K562 (cell line): ENCODE results near the gene SMCHD1. TPM values are rescaled to one million over a fixed set of nuclear protein-coding genes. Genes with fewer than 3 reads are reported as not detected.

Experiments
- ATAC-seq: fragments of 200-7000 bp; cut with Tn5 transposase; 3 replicates; pipeline ENCODE4 v1.9.1; 2020; ENCODE audit warnings: moderate library complexity
- BruUV-seq: library from RNA; stranded (reverse); fragments of 400-500 nt; replicated peaks from 2 replicates; lab custom pipeline; 2021; lab: Mats Ljungman, UMichigan
- CTCF ChIA-PET: fragments of 300-600 bp; formaldehyde crosslinking; extraction: SDS; loops from one replicate; lab custom pipeline; 2021; ENCODE audit warnings: low intra/inter-chr PET ratio; lab: Yijun Ruan, JAX
- POLR2A ChIA-PET: fragments of 300-600, 350-650 bp; sonication (Branson Sonifier 250); formaldehyde crosslinking; extraction: SDS; loops from one replicate; lab custom pipeline; 2021; ENCODE audit warnings: antibody characterized with exemption, inconsistent platforms; lab: Yijun Ruan, JAX
- DNase-seq, 4 experiments: peaks; one replicate each; pipeline versions ENCODE4 v3.0.0 to v3.0.0-alpha.2; 2011 to 2018; ENCODE audit warnings: low spot score in 3 of 4, mixed read lengths in 3 of 4; ENCODE audit errors: extremely low read depth in 1 of 4
- FAIRE-seq: peaks from 2 replicates; lab custom pipeline; 2011; peaks lifted over from hg19 to GRCh38; lab: Jason Lieb, UNC
- H2AFZ ChIP-seq: 2 replicates; pipeline ENCODE4 v1.6.0; 2011; ENCODE audit warnings: low read depth, low read length, control low read depth, inconsistent platforms
- H3K27ac ChIP-seq: fragments of 200-600 bp; 3 replicates; pipeline ENCODE4 v1.8.0; 2011; ENCODE audit warnings: low read depth, mild to moderate bottlenecking, control low read depth, inconsistent platforms, low read length, moderate library complexity, mixed read lengths; ENCODE audit errors: extremely low read depth
- H3K27me3 ChIP-seq, 2 experiments: fragments of 300-600 bp in 1 of 2; 2 replicates in 1 of 2; 3 replicates in 1 of 2; pipeline versions ENCODE4 v1.6.0 to v1.8.0; 2011; ENCODE audit warnings: inconsistent platforms in 2 of 2, low read length in 2 of 2, mild to moderate bottlenecking in 1 of 2, mixed read lengths in 1 of 2, moderate library complexity in 1 of 2; ENCODE audit not compliant: control insufficient read depth in 2 of 2, insufficient read depth in 2 of 2
- H3K36me3 ChIP-seq: fragments of 300-600 bp; 3 replicates; pipeline ENCODE4 v1.8.0; 2011; ENCODE audit warnings: mild to moderate bottlenecking, low read length, inconsistent platforms; ENCODE audit not compliant: control insufficient read depth, insufficient read depth
- H3K4me1 ChIP-seq, 2 experiments: fragments of 200-600 bp in 1 of 2; replicated peaks in 1 of 2; 2 replicates in 1 of 2; 3 replicates in 1 of 2; pipeline versions ENCODE4 v1.5.1 to v1.8.0; 2011; ENCODE audit warnings: inconsistent platforms in 2 of 2, low read length in 2 of 2, mild to moderate bottlenecking in 1 of 2, mixed read lengths in 1 of 2, moderate library complexity in 1 of 2; ENCODE audit not compliant: control insufficient read depth in 2 of 2, insufficient read depth in 2 of 2
- H3K4me2 ChIP-seq: 2 replicates; pipeline ENCODE4 v1.6.1; 2011; ENCODE audit warnings: low read length, control low read depth, inconsistent platforms, mixed read lengths; ENCODE audit not compliant: insufficient read depth
- H3K4me3 ChIP-seq: fragments of 200-600 bp; sonication (generic), shearing (Covaris generic); 2 replicates; pipeline ENCODE4 v1.5.1; 2016; ENCODE audit warnings: control low read depth, inconsistent platforms
- H3K79me2 ChIP-seq: fragments of 200-600 bp; 3 replicates; pipeline ENCODE4 v1.8.0; 2011; ENCODE audit warnings: low read length, inconsistent platforms; ENCODE audit not compliant: control insufficient read depth, insufficient read depth
- H3K9ac ChIP-seq, 2 experiments: 2 replicates each; pipeline versions ENCODE4 v1.6.0 to v1.6.1; 2011; ENCODE audit warnings: low read depth in 2 of 2, low read length in 2 of 2, control low read depth in 1 of 2, inconsistent platforms in 1 of 2, mild to moderate bottlenecking in 1 of 2, mixed read lengths in 1 of 2; ENCODE audit not compliant: insufficient read depth in 1 of 2
- H3K9me1 ChIP-seq: one replicate; pipeline ENCODE4 v1.6.0; 2011; ENCODE audit warnings: inconsistent platforms, mild to moderate bottlenecking, low read length, moderate library complexity; ENCODE audit not compliant: control insufficient read depth, insufficient read depth
- H3K9me3 ChIP-seq: replicated peaks from 2 replicates; pipeline ENCODE4 v1.5.1; 2011; ENCODE audit warnings: low read depth, low read length, inconsistent platforms; ENCODE audit not compliant: control insufficient read depth, insufficient read depth
- H4K20me1 ChIP-seq: replicated peaks from 2 replicates; pipeline ENCODE4 v1.6.1; 2011; ENCODE audit warnings: low read length, inconsistent platforms, mixed read lengths; ENCODE audit not compliant: control insufficient read depth, insufficient read depth
- BCOR ChIP-seq: fragments of 450-650 bp; IDR thresholded peaks from 2 replicates; pipeline ENCODE4 v1.6.1; 2016
- BRF1 ChIP-seq: IDR thresholded peaks from 3 replicates; pipeline ENCODE4 v1.6.1; 2011; ENCODE audit warnings: borderline replicate concordance, mild to moderate bottlenecking; ENCODE audit not compliant: insufficient read length; ENCODE audit errors: extremely low read depth
- ETV5 ChIP-seq: sonication (generic); formaldehyde crosslinking; IDR thresholded peaks from 2 replicates; pipeline ENCODE4 v1.4.0; 2020; ENCODE audit warnings: low read depth, mild to moderate bottlenecking, missing genetic modification reagents
- FOSL1 ChIP-seq: fragments of 200-800 bp; sonication (Bioruptor generic); conservative IDR thresholded peaks from 2 replicates; pipeline ENCODE4 v1.6.1; 2016; ENCODE audit warnings: missing genetic modification characterization, missing compliant biosample characterization
- TSC22D4 ChIP-seq: fragments of 450-650 bp; IDR thresholded peaks from 2 replicates; pipeline ENCODE4 v1.6.1; 2016; ENCODE audit warnings: missing genetic modification characterization, missing biosample characterization, control low read depth
- ZNF175 ChIP-seq: fragments of 200-800 bp; sonication (Bioruptor generic); IDR thresholded peaks from 2 replicates; pipeline ENCODE4 v1.6.1; 2016; ENCODE audit warnings: low read depth, mild to moderate bottlenecking, missing genetic modification characterization, missing compliant biosample characterization
- ZNF324 ChIP-seq: fragments of 250-450 bp; sonication (Bioruptor Pico); IDR thresholded peaks from 2 replicates; pipeline ENCODE4 v1.4.0; 2020; ENCODE audit warnings: mild to moderate bottlenecking
- ZNF384 ChIP-seq: IDR thresholded peaks from 2 replicates; pipeline ENCODE4 v1.6.1; 2012; ENCODE audit warnings: low read depth, low read length, improper control_type of control experiment
- ZNF431 ChIP-seq: sonication (generic); formaldehyde crosslinking; IDR thresholded peaks from 2 replicates; pipeline ENCODE4 v1.8.0; 2022; ENCODE audit warnings: mild to moderate bottlenecking, missing genetic modification reagents
- ZNF830 ChIP-seq: fragments of 250-450 bp; sonication (Bioruptor Pico); IDR thresholded peaks from 2 replicates; pipeline ENCODE4 v1.5.0; 2021; ENCODE audit warnings: mild to moderate bottlenecking
- WGBS: fragments of 100-300 bp; shearing (Covaris generic); methylation state at CpG from one replicate; pipeline ENCODE4 v1.1.6; 2016; ENCODE audit warnings: low coverage, mixed read lengths; ENCODE audit not compliant: insufficient coverage; ENCODE audit errors: missing lambda C conversion rate; 5-methylcytosine and 5-hydroxymethylcytosine counted together
- in situ Hi-C: fragments of 300-500 bp; cut with MboI; formaldehyde crosslinking; loops from 4 replicates; pipeline ENCODE4 v1.15.0; 2018; ENCODE audit warnings: inconsistent platforms, mixed read lengths
- intact Hi-C: fragments of 100-400 bp; cut with micrococcal nuclease; formaldehyde crosslinking; loops from 2 replicates; pipeline ENCODE4 v1.14.2; 2022
- polyA plus RNA-seq, 8 experiments: library from polyadenylated mRNA; depleted of rRNA in 4 of 8; stranded (reverse) in 5 of 8; unstranded in 3 of 8; fragments of >200 nt; fragmentation: Nextera tagmentation in 2 of 8; fragmentation: Illumina TruSeq in 1 of 8; extraction: Ambion mirVana in 2 of 8; extraction: Trizol in 1 of 8; gene quantifications; 2 replicates each; pipeline versions ENCODE4 v1.2.1 to v1.2.3, GENCODE V29; 2011 to 2014; ENCODE audit warnings: inconsistent platforms in 1 of 8, missing spikeins in 1 of 8
- total RNA-seq, 7 experiments: library from RNA; depleted of rRNA in 6 of 7; stranded (reverse); fragments of >200 nt in 6 of 7; fragmentation: Illumina TruSeq in 2 of 7; extraction: Trizol in 2 of 7; gene quantifications; 2 replicates each; pipeline versions ENCODE4 v1.2.1 to v1.2.3, GENCODE V29; 2011 to 2021; ENCODE audit warnings: low replicate concordance in 1 of 7
- TF ChIP-seq, protein P1 (sequence below), 2 experiments: fragments of 450-650 bp in 1 of 2; sonication (generic) in 1 of 2; formaldehyde crosslinking in 1 of 2; IDR thresholded peaks in 1 of 2; conservative IDR thresholded peaks in 1 of 2; 2 replicates each; pipeline versions ENCODE4 v1.6.1 to v1.8.1; 2016 to 2023; ENCODE audit warnings: mild to moderate bottlenecking in 2 of 2, moderate library complexity in 2 of 2, inconsistent platforms in 1 of 2, missing genetic modification reagents in 1 of 2
- TF ChIP-seq, protein P2 (sequence below): sonication (generic); formaldehyde crosslinking; IDR thresholded peaks from 2 replicates; pipeline ENCODE4 v1.8.0; 2022; ENCODE audit warnings: mild to moderate bottlenecking, missing genetic modification reagents, borderline replicate concordance
- TF ChIP-seq, protein P3 (sequence below), 2 experiments: fragments of 450-650 bp; conservative IDR thresholded peaks; 2 replicates each; pipeline ENCODE4 v1.6.1; 2017; ENCODE audit warnings: mild to moderate bottlenecking in 2 of 2, moderate library complexity in 2 of 2
- TF ChIP-seq, protein P4 (sequence below): sonication (generic); formaldehyde crosslinking; IDR thresholded peaks from 2 replicates; pipeline ENCODE4 v1.8.0; 2022; ENCODE audit warnings: mild to moderate bottlenecking, missing genetic modification reagents
- TF ChIP-seq, protein P5 (sequence below): sonication (generic); IDR thresholded peaks from 2 replicates; pipeline ENCODE4 v1.6.1; 2016

The SMCHD1 gene
- total and polyA plus RNA-seq, 9 of the 15 experiments (the other 6 are each of a cell fraction or from before 2014, with no cell fraction given), result 6.3 to 144 (median 72.7) TPM

DNA sequence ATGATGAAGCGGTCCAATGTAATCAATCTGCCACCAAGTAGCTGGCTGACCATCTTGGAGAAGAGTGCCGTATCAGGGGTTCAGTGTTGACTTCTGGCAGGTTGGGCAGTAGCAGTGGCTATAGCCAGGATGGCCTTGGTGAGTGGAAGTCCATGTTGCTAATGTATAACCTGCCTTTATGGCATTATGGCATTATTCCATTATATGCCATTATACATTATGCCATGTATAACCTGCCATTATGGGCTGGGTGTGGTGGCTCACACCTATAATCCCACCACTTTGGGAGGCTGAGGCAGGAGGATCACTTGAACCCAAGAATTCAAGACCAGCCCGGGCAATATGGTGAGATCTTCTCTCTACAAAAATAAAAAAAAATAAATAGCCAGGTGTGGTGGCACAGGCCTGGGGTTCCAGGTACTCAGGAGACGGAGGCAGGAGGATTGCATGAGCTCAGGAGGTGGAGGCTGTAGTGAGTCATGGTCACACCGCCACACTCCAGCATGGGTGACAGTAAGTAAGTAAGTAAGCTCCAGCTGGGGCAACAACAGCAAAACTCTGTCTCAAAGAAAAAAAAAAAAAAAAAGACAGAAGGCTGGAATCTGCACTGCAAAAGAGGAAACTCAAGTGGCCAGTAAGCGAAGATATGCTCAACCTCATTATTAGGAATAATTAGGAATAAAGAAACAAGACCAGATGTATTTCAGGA lies 166.8 kb downstream of the SMCHD1 start:
- DNase-seq, result no peak
- TF ChIP-seq ZNF324 (CRISPR knock-in tag) (no peak), ZNF431 (CRISPR knock-in tag) (no peak), ZNF830 (no peak), TSC22D4 (tag) (no peak), ZNF384 (peak; percentile 55; the same call in 1 of the 2 replicates), ZNF175 (no peak), ETV5 (CRISPR knock-in tag) (no peak), FOSL1 (tag) (peak; percentile 49; the same call in 1 of the 2 replicates), BCOR (no peak), BRF1 (no peak)
- TF ChIP-seq, protein P1, sequence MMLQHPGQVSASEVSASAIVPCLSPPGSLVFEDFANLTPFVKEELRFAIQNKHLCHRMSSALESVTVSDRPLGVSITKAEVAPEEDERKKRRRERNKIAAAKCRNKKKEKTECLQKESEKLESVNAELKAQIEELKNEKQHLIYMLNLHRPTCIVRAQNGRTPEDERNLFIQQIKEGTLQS (IDR thresholded peaks at IDR 0.05), result 0 out of 2 replicates have a peak, but pooled peaks have one; percentile 41
- TF ChIP-seq, protein P1 (CRISPR knock-in tag; conservative IDR thresholded peaks at IDR 0.05), result no peak
- TF ChIP-seq, protein P2, sequence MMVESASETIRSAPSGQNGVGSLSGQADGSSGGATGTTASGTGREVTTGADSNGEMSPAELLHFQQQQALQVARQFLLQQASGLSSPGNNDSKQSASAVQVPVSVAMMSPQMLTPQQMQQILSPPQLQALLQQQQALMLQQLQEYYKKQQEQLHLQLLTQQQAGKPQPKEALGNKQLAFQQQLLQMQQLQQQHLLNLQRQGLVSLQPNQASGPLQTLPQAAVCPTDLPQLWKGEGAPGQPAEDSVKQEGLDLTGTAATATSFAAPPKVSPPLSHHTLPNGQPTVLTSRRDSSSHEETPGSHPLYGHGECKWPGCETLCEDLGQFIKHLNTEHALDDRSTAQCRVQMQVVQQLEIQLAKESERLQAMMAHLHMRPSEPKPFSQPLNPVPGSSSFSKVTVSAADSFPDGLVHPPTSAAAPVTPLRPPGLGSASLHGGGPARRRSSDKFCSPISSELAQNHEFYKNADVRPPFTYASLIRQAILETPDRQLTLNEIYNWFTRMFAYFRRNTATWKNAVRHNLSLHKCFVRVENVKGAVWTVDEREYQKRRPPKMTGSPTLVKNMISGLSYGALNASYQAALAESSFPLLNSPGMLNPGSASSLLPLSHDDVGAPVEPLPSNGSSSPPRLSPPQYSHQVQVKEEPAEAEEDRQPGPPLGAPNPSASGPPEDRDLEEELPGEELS, result no peak
- TF ChIP-seq, protein P3, sequence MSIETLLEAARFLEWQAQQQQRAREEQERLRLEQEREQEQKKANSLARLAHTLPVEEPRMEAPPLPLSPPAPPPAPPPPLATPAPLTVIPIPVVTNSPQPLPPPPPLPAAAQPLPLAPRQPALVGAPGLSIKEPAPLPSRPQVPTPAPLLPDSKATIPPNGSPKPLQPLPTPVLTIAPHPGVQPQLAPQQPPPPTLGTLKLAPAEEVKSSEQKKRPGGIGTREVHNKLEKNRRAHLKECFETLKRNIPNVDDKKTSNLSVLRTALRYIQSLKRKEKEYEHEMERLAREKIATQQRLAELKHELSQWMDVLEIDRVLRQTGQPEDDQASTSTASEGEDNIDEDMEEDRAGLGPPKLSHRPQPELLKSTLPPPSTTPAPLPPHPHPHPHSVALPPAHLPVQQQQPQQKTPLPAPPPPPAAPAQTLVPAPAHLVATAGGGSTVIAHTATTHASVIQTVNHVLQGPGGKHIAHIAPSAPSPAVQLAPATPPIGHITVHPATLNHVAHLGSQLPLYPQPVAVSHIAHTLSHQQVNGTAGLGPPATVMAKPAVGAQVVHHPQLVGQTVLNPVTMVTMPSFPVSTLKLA (conservative IDR thresholded peaks at IDR 0.05), result no peak
- TF ChIP-seq, protein P4, sequence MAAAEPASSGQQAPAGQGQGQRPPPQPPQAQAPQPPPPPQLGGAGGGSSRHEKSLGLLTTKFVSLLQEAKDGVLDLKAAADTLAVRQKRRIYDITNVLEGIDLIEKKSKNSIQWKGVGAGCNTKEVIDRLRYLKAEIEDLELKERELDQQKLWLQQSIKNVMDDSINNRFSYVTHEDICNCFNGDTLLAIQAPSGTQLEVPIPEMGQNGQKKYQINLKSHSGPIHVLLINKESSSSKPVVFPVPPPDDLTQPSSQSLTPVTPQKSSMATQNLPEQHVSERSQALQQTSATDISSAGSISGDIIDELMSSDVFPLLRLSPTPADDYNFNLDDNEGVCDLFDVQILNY, result no peak
- TF ChIP-seq, protein P5, sequence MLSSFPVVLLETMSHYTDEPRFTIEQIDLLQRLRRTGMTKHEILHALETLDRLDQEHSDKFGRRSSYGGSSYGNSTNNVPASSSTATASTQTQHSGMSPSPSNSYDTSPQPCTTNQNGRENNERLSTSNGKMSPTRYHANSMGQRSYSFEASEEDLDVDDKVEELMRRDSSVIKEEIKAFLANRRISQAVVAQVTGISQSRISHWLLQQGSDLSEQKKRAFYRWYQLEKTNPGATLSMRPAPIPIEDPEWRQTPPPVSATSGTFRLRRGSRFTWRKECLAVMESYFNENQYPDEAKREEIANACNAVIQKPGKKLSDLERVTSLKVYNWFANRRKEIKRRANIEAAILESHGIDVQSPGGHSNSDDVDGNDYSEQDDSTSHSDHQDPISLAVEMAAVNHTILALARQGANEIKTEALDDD, result no peak

More for the DNA sequence above, 166.8 kb downstream of the SMCHD1 start:
- no peak overlapping the region for H3K4me2 ChIP-seq
- no peaks in the 10 kb centered on the region for H3K79me2 ChIP-seq
- no peaks in the 10 kb centered on the region for H4K20me1 ChIP-seq
- peaks cover 5 to 6% of the 10 kb centered on the region in 2 experiments; a peak in 1 of 5 replicates for H3K4me1 ChIP-seq
- H3K9ac ChIP-seq, result no peak overlapping the region
- no peak overlapping the region for H2AFZ ChIP-seq
- CTCF ChIA-PET, result no interaction called here
- FAIRE-seq (no peak), ATAC-seq (no peak)
- BruUV-seq, result no TSS peak
- no peaks in the 10 kb centered on the region for H3K9me3 ChIP-seq
- WGBS, result 55% methylated on average over 6 of the region's 6 CpGs
- H3K9me1 ChIP-seq, result no peaks in the 10 kb centered on the region
- H3K27me3 ChIP-seq, result no peaks in the 10 kb centered on the region
- POLR2A ChIA-PET, result interaction anchor here (0.6 kb wide), 1 partner anchor 80 kb away, joined by 3 read pairs; no protein-coding TSS in a partner anchor
- no peak overlapping the region for H3K4me3 ChIP-seq
- no peaks in the 10 kb centered on the region for H3K36me3 ChIP-seq
- in situ Hi-C loops (no loop called here), intact Hi-C loops (no loop called here)
- H3K27ac ChIP-seq, result no peak overlapping the region
